GM12878 (cell line): ENCODE data around the gene CACNA1A. TPM values are rescaled to one million over a fixed set of nuclear protein-coding genes. Genes with fewer than 3 reads are reported as not detected.

Experiments
- ATF7 ChIP-seq: fragments of 450-650 bp; IDR thresholded peaks from 2 replicates; pipeline ENCODE4 v1.6.1; 2016; ENCODE audit warnings: low read depth, mild to moderate bottlenecking
- BRCA1 ChIP-seq: IDR thresholded peaks from 2 replicates; pipeline ENCODE4 v1.6.1; 2011; ENCODE audit warnings: low read depth, low read length, improper control_type of control experiment
- DPF2 ChIP-seq: fragments of 450-650 bp; IDR thresholded peaks from 2 replicates; pipeline ENCODE4 v1.6.1; 2017; ENCODE audit warnings: mild to moderate bottlenecking
- EED ChIP-seq: sonication (generic); IDR thresholded peaks from 2 replicates; pipeline ENCODE4 v1.6.1; 2016; ENCODE audit warnings: antibody characterized with exemption, low read depth
- EGR1 ChIP-seq, 2 experiments: IDR thresholded peaks; 1 replicate in 1 of 2; 2 replicates in 1 of 2; pipeline ENCODE4 v1.6.1; 2011 to 2012; ENCODE audit warnings: low read depth in 2 of 2, low read length in 2 of 2, borderline replicate concordance in 1 of 2, mild to moderate bottlenecking in 1 of 2, moderate library complexity in 1 of 2
- FOS ChIP-seq: IDR thresholded peaks from 3 replicates; pipeline ENCODE4 v1.6.1; 2011; ENCODE audit warnings: borderline replicate concordance; ENCODE audit not compliant: insufficient read length; ENCODE audit errors: extremely low read depth
- FOXK2 ChIP-seq: fragments of 450-650 bp; IDR thresholded peaks from 2 replicates; pipeline ENCODE4 v1.6.1; 2017; ENCODE audit warnings: mild to moderate bottlenecking, moderate library complexity
- HDAC6 ChIP-seq: fragments of 200-600 bp; sonication (generic); IDR thresholded peaks from one replicate; pipeline ENCODE4 v1.8.0; 2017; ENCODE audit warnings: antibody characterized with exemption; ENCODE audit not compliant: unreplicated experiment
- IKZF2 ChIP-seq, 2 experiments: fragments of 450-650 bp; IDR thresholded peaks; 2 replicates each; pipeline ENCODE4 v1.6.1; 2017; ENCODE audit warnings: mild to moderate bottlenecking in 2 of 2, moderate library complexity in 2 of 2
- MEF2B ChIP-seq: fragments of 450-650 bp; IDR thresholded peaks from 2 replicates; pipeline ENCODE4 v1.6.1; 2018; ENCODE audit warnings: mild to moderate bottlenecking, moderate library complexity; ENCODE audit not compliant: partially characterized antibody, poor library complexity, severe bottlenecking
- MLLT1 ChIP-seq: fragments of 450-650 bp; IDR thresholded peaks from 2 replicates; pipeline ENCODE4 v1.6.1; 2016; ENCODE audit warnings: mild to moderate bottlenecking
- NBN ChIP-seq: fragments of 450-650 bp; IDR thresholded peaks from 2 replicates; pipeline ENCODE4 v1.6.1; 2016
- NR2C2 ChIP-seq: IDR thresholded peaks from 2 replicates; pipeline ENCODE4 v1.6.1; 2011; ENCODE audit warnings: borderline replicate concordance, low read depth; ENCODE audit not compliant: control insufficient read depth, insufficient read length
- NR2F1 ChIP-seq: fragments of 450-650 bp; conservative IDR thresholded peaks from 2 replicates; pipeline ENCODE4 v1.6.1; 2017; ENCODE audit warnings: mild to moderate bottlenecking
- RAD51 ChIP-seq: fragments of 450-650 bp; IDR thresholded peaks from 2 replicates; pipeline ENCODE4 v1.6.1; 2016; ENCODE audit warnings: moderate library complexity, mild to moderate bottlenecking, inconsistent platforms
- RELB ChIP-seq: fragments of 450-650 bp; IDR thresholded peaks from 2 replicates; pipeline ENCODE4 v1.6.1; 2017; ENCODE audit warnings: low read depth, mild to moderate bottlenecking, moderate library complexity
- RUNX3 ChIP-seq: IDR thresholded peaks from 2 replicates; pipeline ENCODE4 v1.6.1; 2012; ENCODE audit warnings: low read length, inconsistent platforms
- SMAD1 ChIP-seq: fragments of 450-650 bp; IDR thresholded peaks from 2 replicates; pipeline ENCODE4 v1.6.1; 2018; ENCODE audit warnings: mild to moderate bottlenecking, low read depth; ENCODE audit not compliant: partially characterized antibody
- SMARCA5 ChIP-seq: fragments of 450-650 bp; IDR thresholded peaks from 2 replicates; pipeline ENCODE4 v1.6.1; 2017; ENCODE audit warnings: mild to moderate bottlenecking
- TBL1XR1 ChIP-seq: IDR thresholded peaks from 2 replicates; pipeline ENCODE4 v1.6.1; 2012; ENCODE audit warnings: low read depth, low read length, improper control_type of control experiment
- WRNIP1 ChIP-seq: IDR thresholded peaks from 2 replicates; pipeline ENCODE4 v1.6.1; 2011; ENCODE audit warnings: low read depth, low read length, improper control_type of control experiment, borderline replicate concordance
- YY1 ChIP-seq: IDR thresholded peaks from 2 replicates; pipeline ENCODE4 v1.6.1; 2011; ENCODE audit warnings: low read depth, mild to moderate bottlenecking, low read length
- polyA plus RNA-seq, 11 experiments: library from polyadenylated mRNA; depleted of rRNA in 4 of 11; unstranded in 6 of 11; stranded (reverse) in 5 of 11; fragments of >200 nt; fragmentation: Nextera tagmentation in 4 of 11; fragmentation: Illumina TruSeq in 1 of 11; extraction: Ambion mirVana in 4 of 11; extraction: Trizol in 1 of 11; gene quantifications; 1 replicate in 1 of 11; 2 replicates in 10 of 11; pipeline versions ENCODE4 v1.2.1 to v1.2.3, GENCODE V29; 2011 to 2016; ENCODE audit warnings: inconsistent platforms in 2 of 11, missing spikeins in 2 of 11, low read depth in 1 of 11
- total RNA-seq, 4 experiments: library from RNA; depleted of rRNA in 3 of 4; stranded (reverse); fragments of >200 nt in 3 of 4; fragmentation: Illumina TruSeq in 1 of 4; extraction: Trizol in 1 of 4; gene quantifications; 2 replicates each; pipeline versions ENCODE4 v1.2.1 to v1.2.3, GENCODE V29; 2013 to 2021
- TF ChIP-seq, protein P1 (sequence below): IDR thresholded peaks from 2 replicates; pipeline ENCODE4 v1.6.1; 2012; ENCODE audit warnings: mild to moderate bottlenecking, low read depth, low read length

CACNA1A gene
- total and polyA plus RNA-seq, 10 of the 15 experiments (the other 5 are each of a cell fraction or from before 2014, with no cell fraction given) = 1.1 to 4.4 (median 2.5) TPM

- peak; percentile 66; the same call in 1 of the 2 replicates for TF ChIP-seq NR2F1
- TF ChIP-seq FOS = no peak
- TF ChIP-seq BRCA1 = no peak
- TF ChIP-seq IKZF2 (IDR thresholded peaks at IDR 0.05) = peak; percentile 82 to 83
- TF ChIP-seq FOXK2 = peak; percentile 68; the same call in 1 of the 2 replicates
- TF ChIP-seq HDAC6 = no peak
- TF ChIP-seq NR2C2 = no peak
- peak; percentile 87 for TF ChIP-seq ATF7
- 0 out of 2 replicates have a peak, but pooled peaks have one; percentile 16 for TF ChIP-seq EED
- no peak for TF ChIP-seq YY1
- peak; percentile 95 for TF ChIP-seq NBN
- no peak for TF ChIP-seq RAD51
- TF ChIP-seq WRNIP1 = no peak
- peak; percentile 96 for TF ChIP-seq TBL1XR1
- no peak for TF ChIP-seq SMARCA5
- TF ChIP-seq MEF2B = peak; percentile 80
- TF ChIP-seq, protein P1, sequence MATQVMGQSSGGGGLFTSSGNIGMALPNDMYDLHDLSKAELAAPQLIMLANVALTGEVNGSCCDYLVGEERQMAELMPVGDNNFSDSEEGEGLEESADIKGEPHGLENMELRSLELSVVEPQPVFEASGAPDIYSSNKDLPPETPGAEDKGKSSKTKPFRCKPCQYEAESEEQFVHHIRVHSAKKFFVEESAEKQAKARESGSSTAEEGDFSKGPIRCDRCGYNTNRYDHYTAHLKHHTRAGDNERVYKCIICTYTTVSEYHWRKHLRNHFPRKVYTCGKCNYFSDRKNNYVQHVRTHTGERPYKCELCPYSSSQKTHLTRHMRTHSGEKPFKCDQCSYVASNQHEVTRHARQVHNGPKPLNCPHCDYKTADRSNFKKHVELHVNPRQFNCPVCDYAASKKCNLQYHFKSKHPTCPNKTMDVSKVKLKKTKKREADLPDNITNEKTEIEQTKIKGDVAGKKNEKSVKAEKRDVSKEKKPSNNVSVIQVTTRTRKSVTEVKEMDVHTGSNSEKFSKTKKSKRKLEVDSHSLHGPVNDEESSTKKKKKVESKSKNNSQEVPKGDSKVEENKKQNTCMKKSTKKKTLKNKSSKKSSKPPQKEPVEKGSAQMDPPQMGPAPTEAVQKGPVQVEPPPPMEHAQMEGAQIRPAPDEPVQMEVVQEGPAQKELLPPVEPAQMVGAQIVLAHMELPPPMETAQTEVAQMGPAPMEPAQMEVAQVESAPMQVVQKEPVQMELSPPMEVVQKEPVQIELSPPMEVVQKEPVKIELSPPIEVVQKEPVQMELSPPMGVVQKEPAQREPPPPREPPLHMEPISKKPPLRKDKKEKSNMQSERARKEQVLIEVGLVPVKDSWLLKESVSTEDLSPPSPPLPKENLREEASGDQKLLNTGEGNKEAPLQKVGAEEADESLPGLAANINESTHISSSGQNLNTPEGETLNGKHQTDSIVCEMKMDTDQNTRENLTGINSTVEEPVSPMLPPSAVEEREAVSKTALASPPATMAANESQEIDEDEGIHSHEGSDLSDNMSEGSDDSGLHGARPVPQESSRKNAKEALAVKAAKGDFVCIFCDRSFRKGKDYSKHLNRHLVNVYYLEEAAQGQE = no peak
- TF ChIP-seq SMAD1 = no peak
- TF ChIP-seq EGR1 (IDR thresholded peaks at IDR 0.05; ENCODE audit: borderline replicate concordance in 1 of 2, low read depth in 2 of 2, low read length in 2 of 2) = peak in 1 of 2 experiments; percentile 20; a peak in 1 of 3 replicates
- 0 out of 2 replicates have a peak, but pooled peaks have one; percentile 6 for TF ChIP-seq DPF2
- peak; percentile 74 for TF ChIP-seq MLLT1
- peak; percentile 74 for TF ChIP-seq RELB
- TF ChIP-seq RUNX3 = peak; percentile 64
- TF ChIP-seq, all 136 proteins: peak for 25
Measured at GRCh38 chr19:13207846-13208671, 298.2 kb downstream of the CACNA1A start (continued).
